Trophoblast cell (in vitro differentiated cells and primary cell): ENCODE measurements around the gene UBE2E2.
A peak's percentile ranks its signal among the peaks of the same experiment; 100 is the strongest.

Source experiments
- DNase-seq, 2 donors: peaks; one replicate each; pipeline ENCODE4 v3.0.0-alpha.2; 2016
- H2AFZ ChIP-seq: 2 replicates; pipeline ENCODE4 v1.6.1; 2013; ENCODE audit warnings: low read length, moderate library complexity, mild to moderate bottlenecking; ENCODE audit not compliant: insufficient read depth, poor library complexity
- H2AK5ac ChIP-seq: 2 replicates; pipeline ENCODE4 v1.6.1; 2013; ENCODE audit warnings: mild to moderate bottlenecking, low read length
- H2BK120ac ChIP-seq: 2 replicates; pipeline ENCODE4 v1.6.1; 2013; ENCODE audit warnings: low read length, mild to moderate bottlenecking, moderate library complexity; ENCODE audit not compliant: insufficient read depth, poor library complexity
- H2BK12ac ChIP-seq: 2 replicates; pipeline ENCODE4 v1.6.1; 2013; ENCODE audit warnings: mild to moderate bottlenecking, low read length, moderate library complexity
- H2BK5ac ChIP-seq: 2 replicates; pipeline ENCODE4 v1.6.1; 2013; ENCODE audit warnings: low read length, low read depth, moderate library complexity, mild to moderate bottlenecking; ENCODE audit not compliant: poor library complexity
- H3K14ac ChIP-seq: 2 replicates; pipeline ENCODE4 v1.6.1; 2013; ENCODE audit warnings: mild to moderate bottlenecking, low read length
- H3K18ac ChIP-seq: 2 replicates; pipeline ENCODE4 v1.6.1; 2013; ENCODE audit warnings: mild to moderate bottlenecking, low read length
- H3K23ac ChIP-seq: 2 replicates; pipeline ENCODE4 v1.6.1; 2013; ENCODE audit warnings: low read length
- H3K27ac ChIP-seq: 2 replicates; pipeline ENCODE4 v1.5.1; 2013; ENCODE audit warnings: low read depth, mild to moderate bottlenecking, inconsistent platforms, low read length, moderate library complexity
- H3K27me3 ChIP-seq: 2 replicates; pipeline ENCODE4 v1.6.1; 2013; ENCODE audit warnings: inconsistent platforms, mild to moderate bottlenecking, low read length, moderate library complexity; ENCODE audit not compliant: insufficient read depth
- H3K36me3 ChIP-seq, 2 experiments: 1 replicate in 1 of 2; 2 replicates in 1 of 2; pipeline ENCODE4 v1.6.1; 2013; ENCODE audit warnings: low read length in 2 of 2, mild to moderate bottlenecking in 2 of 2, moderate library complexity in 1 of 2; ENCODE audit not compliant: insufficient read depth in 2 of 2, control insufficient read depth in 1 of 2
- H3K4ac ChIP-seq: 2 replicates; pipeline ENCODE4 v1.6.1; 2013; ENCODE audit warnings: low read depth, mild to moderate bottlenecking, low read length, moderate library complexity
- H3K4me1 ChIP-seq, 2 experiments: 1 replicate in 1 of 2; 2 replicates in 1 of 2; pipeline ENCODE4 v1.6.1; 2013; ENCODE audit warnings: low read length in 2 of 2, mild to moderate bottlenecking in 2 of 2, moderate library complexity in 1 of 2; ENCODE audit not compliant: insufficient read depth in 2 of 2, control insufficient read depth in 1 of 2
- H3K4me2 ChIP-seq: 2 replicates; pipeline ENCODE4 v1.6.1; 2013; ENCODE audit warnings: inconsistent platforms, mild to moderate bottlenecking, low read length, moderate library complexity
- H3K4me3 ChIP-seq: 2 replicates; pipeline ENCODE4 v1.5.1; 2013; ENCODE audit warnings: mild to moderate bottlenecking, low read depth, low read length, inconsistent platforms
- H3K79me1 ChIP-seq: one replicate; pipeline ENCODE4 v1.6.1; 2013; ENCODE audit warnings: low read length
- H3K79me2 ChIP-seq: 2 replicates; pipeline ENCODE4 v1.6.1; 2013; ENCODE audit warnings: low read length, mild to moderate bottlenecking; ENCODE audit not compliant: control insufficient read depth, insufficient read depth, poor library complexity
- H3K9ac ChIP-seq: 2 replicates; pipeline ENCODE4 v1.6.1; 2013; ENCODE audit warnings: mild to moderate bottlenecking, low read length
- H3K9me3 ChIP-seq: 2 replicates; pipeline ENCODE4 v1.6.1; 2013; ENCODE audit warnings: low read depth, mild to moderate bottlenecking, control low read depth, inconsistent platforms, low read length; ENCODE audit not compliant: insufficient read depth
- H4K12ac ChIP-seq: 2 replicates; pipeline ENCODE4 v1.6.1; 2013; ENCODE audit warnings: low read depth, mild to moderate bottlenecking, low read length, moderate library complexity
- H4K8ac ChIP-seq: 2 replicates; pipeline ENCODE4 v1.6.1; 2013; ENCODE audit warnings: low read depth, mild to moderate bottlenecking, low read length, moderate library complexity
- H4K91ac ChIP-seq: one replicate; pipeline ENCODE4 v1.6.1; 2013; ENCODE audit warnings: low read depth, mild to moderate bottlenecking, low read length, moderate library complexity
- WGBS: extraction: QIAGEN DNeasy Blood & Tissue Kit; methylation state at CpG from one replicate; pipeline ENCODE4 v1.1.7; 2013; ENCODE audit warnings: missing lambda C conversion rate; ENCODE audit not compliant: insufficient read length, insufficient coverage; ENCODE audit errors: extremely low coverage; 5-methylcytosine and 5-hydroxymethylcytosine counted together

The UBE2E2 gene

GRCh38 chr3:23254282-23254681, 51.2 kb downstream of the UBE2E2 start:
- H3K18ac ChIP-seq: no peak overlapping the region
- H3K14ac ChIP-seq: no peak overlapping the region
- H2AK5ac ChIP-seq: no peak overlapping the region
- no peak overlapping the region for H2BK120ac ChIP-seq
- no peak overlapping the region for H2AFZ ChIP-seq
- no peak overlapping the region for H2BK12ac ChIP-seq
- H3K9me3 ChIP-seq: no peaks in the 10 kb centered on the region
- no peak overlapping the region for H3K23ac ChIP-seq
- DNase-seq: no peak
- no peak overlapping the region for H4K91ac ChIP-seq
- no peak overlapping the region for H3K4me2 ChIP-seq
- H3K4me3 ChIP-seq: no peak overlapping the region
- no peak overlapping the region for H4K8ac ChIP-seq
- no peaks in the 10 kb centered on the region for H3K27me3 ChIP-seq
- H3K4ac ChIP-seq: no peak overlapping the region
- no peak overlapping the region for H3K27ac ChIP-seq
- H3K36me3 ChIP-seq: no peaks in the 10 kb centered on the region
- no peak overlapping the region for H4K12ac ChIP-seq
- no peaks in the 10 kb centered on the region for H3K79me2 ChIP-seq
- no CpG with 5 or more reads among the region's 2 CpGs for WGBS
- no peak overlapping the region for H3K9ac ChIP-seq
- H3K4me1 ChIP-seq: no peaks in the 10 kb centered on the region
- H3K79me1 ChIP-seq: no peaks in the 10 kb centered on the region
- no peak overlapping the region for H2BK5ac ChIP-seq

- Histone ChIP-seq H4K91ac (no peak overlapping the region), H2BK120ac (no peak overlapping the region), H3K79me2 (no peaks in the 10 kb centered on the region), H3K18ac (no peak overlapping the region), H3K4ac (no peak overlapping the region), H3K79me1 (no peaks in the 10 kb centered on the region), H2BK5ac (no peak overlapping the region), H4K8ac (no peak overlapping the region), H3K9ac (no peak overlapping the region), H3K4me1 (no peaks in the 10 kb centered on the region), H3K9me3 (no peaks in the 10 kb centered on the region), H3K14ac (no peak overlapping the region), H3K23ac (no peak overlapping the region), H4K12ac (no peak overlapping the region), H2AK5ac (no peak overlapping the region), H3K4me3 (no peak overlapping the region), H3K27ac (no peak overlapping the region), H3K36me3 (no peaks in the 10 kb centered on the region), H2AFZ (no peak overlapping the region), H3K4me2 (no peak overlapping the region), H3K27me3 (no peaks in the 10 kb centered on the region), H2BK12ac (no peak overlapping the region)
- DNase-seq: no peak
- WGBS: no CpG with 5 or more reads among the region's 3 CpGs
These were observed 51.7 kb downstream of the UBE2E2 start for GRCh38 chr3:23254835-23255234.

- peaks cover 1% of the 10 kb centered on the region for H3K79me2 ChIP-seq
- H3K36me3 ChIP-seq: no peaks in the 10 kb centered on the region
- WGBS: no CpG with 5 or more reads among the region's 5 CpGs
- H3K18ac ChIP-seq: no peak overlapping the region
- H2BK120ac ChIP-seq: no peak overlapping the region
- no peak overlapping the region for H3K14ac ChIP-seq
- H2AK5ac ChIP-seq: no peak overlapping the region
- peak in 1 of 2 donors; percentile 50 for DNase-seq
- no peak overlapping the region for H4K91ac ChIP-seq
- no peak overlapping the region for H4K8ac ChIP-seq
- H3K23ac ChIP-seq: no peak overlapping the region
- no peak overlapping the region for H4K12ac ChIP-seq
- no peak overlapping the region for H2AFZ ChIP-seq
- no peak overlapping the region for H2BK12ac ChIP-seq
- H3K9ac ChIP-seq: no peak overlapping the region
- no peaks in the 10 kb centered on the region for H3K9me3 ChIP-seq
- H3K79me1 ChIP-seq: no peaks in the 10 kb centered on the region
- no peak overlapping the region for H3K27ac ChIP-seq
- H3K27me3 ChIP-seq: no peaks in the 10 kb centered on the region
- no peak overlapping the region for H3K4ac ChIP-seq
- no peak overlapping the region for H2BK5ac ChIP-seq
- no peak overlapping the region for H3K4me2 ChIP-seq
- no peaks in the 10 kb centered on the region for H3K4me1 ChIP-seq
- no peak overlapping the region for H3K4me3 ChIP-seq
These were observed 53.8 kb downstream of the UBE2E2 start for GRCh38 chr3:23256741-23257435.

- Histone ChIP-seq H3K79me2 (peaks cover 1% of the 10 kb centered on the region), H3K36me3 (no peaks in the 10 kb centered on the region), H3K23ac (no peak overlapping the region), H4K91ac (no peak overlapping the region), H2AFZ (no peak overlapping the region), H3K9ac (no peak overlapping the region), H3K27me3 (no peaks in the 10 kb centered on the region), H3K79me1 (no peaks in the 10 kb centered on the region), H3K4me2 (no peak overlapping the region), H3K4ac (no peak overlapping the region), H3K4me1 (no peaks in the 10 kb centered on the region), H2BK120ac (no peak overlapping the region), H3K18ac (no peak overlapping the region), H3K4me3 (no peak overlapping the region), H2BK5ac (no peak overlapping the region), H3K27ac (no peak overlapping the region), H2AK5ac (no peak overlapping the region), H3K14ac (no peak overlapping the region), H4K12ac (no peak overlapping the region), H4K8ac (no peak overlapping the region), H3K9me3 (no peaks in the 10 kb centered on the region), H2BK12ac (no peak overlapping the region)
- DNase-seq: no peak
- no CpG with 5 or more reads among the region's 6 CpGs for WGBS
These were observed 55.0 kb downstream of the UBE2E2 start for GRCh38 chr3:23258110-23258509.
